Esophagus mucosa (tissue), 1 donor: ENCODE results near the gene SMCO2. TPM values are rescaled to one million over a fixed set of nuclear protein-coding genes. Genes with fewer than 3 reads are reported as not detected.

Source experiments
- total RNA-seq: library from RNA; stranded (reverse); gene quantifications from one replicate; pipeline ENCODE4 v1.2.4, GENCODE V29; 2023
- donor health status: DM: yes; HTN: yes; CAD: no.

The SMCO2 gene
- total RNA-seq, 1 donor from 2014 or later, result 0.76 TPM

Other genes starting within 250 kb of the SMCO2 start
- gene STK38L, start 202.4 kb upstream of the SMCO2 start, total RNA-seq, result 27.2 TPM
- 58.3 TPM for gene BMAL2, start 113.9 kb upstream of the SMCO2 start, total RNA-seq
- gene PPFIBP1, start 77.5 kb downstream of the SMCO2 start, total RNA-seq, result 57.3 TPM
- gene REP15, start 249.7 kb downstream of the SMCO2 start, total RNA-seq, result 0.40 TPM